Activated CD4-positive, alpha-beta T cell treated with anti-CD3 and anti-CD28 coated beads, Interleukin-10, Interleukin-2, amounts not matched to agents 100 ng/mL and 50 ng/mL, durations not matched to agents 16 hours and 8 hours (primary cell): Measurements from ENCODE around the gene NTRK2.
"Not testable (repeated sequence)": the region's sequence is repeated elsewhere in the genome, so short reads cannot be mapped to it uniquely, and the experiment has no call there.

Source experiments
- DNase-seq: peaks from one replicate; pipeline ENCODE4 v3.0.0-alpha.2; 2020

NTRK2 gene

DNA sequence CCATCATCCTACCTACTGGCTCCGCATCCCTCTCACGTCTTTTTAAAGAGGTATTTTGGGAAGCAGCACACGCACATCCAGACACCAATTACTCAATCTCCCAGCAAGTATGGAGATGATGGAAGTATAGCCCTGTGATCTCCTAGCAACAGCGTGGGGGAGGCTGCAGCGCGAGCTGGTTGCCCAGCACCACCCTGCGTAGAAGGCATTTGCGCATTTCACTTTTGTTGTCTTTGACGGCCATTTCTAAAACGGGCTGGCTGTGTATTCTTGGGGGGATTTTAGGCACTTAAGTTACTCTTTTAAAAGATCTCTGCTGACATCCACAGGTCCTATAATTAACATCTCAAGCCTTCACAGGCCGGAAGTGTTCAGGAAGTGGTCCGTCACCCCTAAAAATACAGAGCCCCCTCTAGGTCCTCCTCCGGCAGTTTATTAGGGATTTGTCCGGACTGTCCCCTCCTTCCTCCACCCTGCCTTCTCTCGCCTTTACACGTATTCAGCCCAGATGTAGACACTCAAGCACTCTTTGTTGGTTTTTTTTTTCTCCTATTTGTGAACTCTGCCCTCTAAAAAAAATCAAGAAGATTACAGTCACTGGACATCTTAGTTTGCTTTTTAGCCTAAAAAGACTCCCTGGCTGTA lies 371.4 kb downstream of the NTRK2 start:
- DNase-seq: no peak

DNA sequence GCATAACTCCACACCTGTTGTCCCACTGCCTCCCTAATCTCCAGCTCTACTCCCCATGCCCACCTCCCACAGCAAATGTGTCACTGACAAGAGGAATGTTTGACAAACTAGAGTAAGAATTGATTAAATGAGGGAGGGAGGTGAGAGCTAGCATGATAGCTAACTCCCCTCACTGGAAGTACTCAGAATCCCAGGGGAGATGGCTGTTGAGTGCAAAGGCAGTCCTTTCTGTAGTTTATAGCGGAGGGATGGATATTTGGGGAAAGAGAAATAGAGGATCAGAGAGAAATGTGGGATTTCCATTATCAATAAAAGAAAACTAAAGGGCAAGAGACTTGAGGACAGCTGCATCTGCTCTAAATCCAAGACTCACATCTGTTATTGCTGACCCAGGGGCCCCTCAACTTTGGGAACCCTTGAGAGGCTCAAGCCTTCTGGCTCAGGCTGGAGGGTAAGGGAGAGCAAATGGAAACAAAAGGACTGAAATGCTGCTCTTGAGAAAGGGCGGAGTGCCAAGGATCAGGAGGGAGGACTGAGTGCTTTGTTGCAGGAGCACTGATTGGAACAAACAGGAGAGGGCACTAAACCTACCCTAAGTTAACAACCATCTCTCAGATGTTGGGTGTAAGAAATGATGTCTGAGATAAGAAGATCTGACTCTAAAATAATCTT lies 372.1 kb downstream of the NTRK2 start:
- no peak for DNase-seq

DNA sequence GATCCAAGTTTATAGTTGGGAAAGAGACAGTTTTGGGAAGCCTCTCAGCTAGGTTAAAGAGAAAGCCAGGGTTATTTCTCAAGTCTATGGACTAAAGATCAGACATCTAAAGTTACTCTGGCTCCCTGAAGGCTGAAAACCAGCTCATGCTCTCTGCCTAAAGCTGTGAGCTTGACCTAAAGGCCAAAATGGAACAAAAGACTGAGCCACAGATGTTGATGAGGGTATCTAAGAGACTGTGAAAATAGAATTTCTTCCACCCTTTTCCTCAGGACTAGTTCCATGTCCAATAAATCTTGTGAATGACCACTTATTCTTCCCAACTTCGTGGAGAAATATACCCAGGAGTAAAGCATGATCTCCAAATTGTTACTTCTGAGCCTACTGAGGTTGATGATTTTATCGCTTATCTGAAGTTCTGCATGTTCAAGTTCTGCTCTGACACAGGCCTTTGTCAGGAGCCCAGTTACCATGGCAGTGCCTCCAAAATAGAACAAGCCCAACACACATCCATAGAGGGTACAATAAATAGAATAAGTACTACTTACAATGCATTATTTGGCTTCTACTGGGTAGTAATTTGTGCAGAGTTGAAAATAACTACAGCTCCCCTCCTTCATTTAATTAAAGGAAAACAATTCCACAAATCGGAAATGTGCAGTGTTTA lies 373.6 kb downstream of the NTRK2 start:
- DNase-seq: no peak

DNA sequence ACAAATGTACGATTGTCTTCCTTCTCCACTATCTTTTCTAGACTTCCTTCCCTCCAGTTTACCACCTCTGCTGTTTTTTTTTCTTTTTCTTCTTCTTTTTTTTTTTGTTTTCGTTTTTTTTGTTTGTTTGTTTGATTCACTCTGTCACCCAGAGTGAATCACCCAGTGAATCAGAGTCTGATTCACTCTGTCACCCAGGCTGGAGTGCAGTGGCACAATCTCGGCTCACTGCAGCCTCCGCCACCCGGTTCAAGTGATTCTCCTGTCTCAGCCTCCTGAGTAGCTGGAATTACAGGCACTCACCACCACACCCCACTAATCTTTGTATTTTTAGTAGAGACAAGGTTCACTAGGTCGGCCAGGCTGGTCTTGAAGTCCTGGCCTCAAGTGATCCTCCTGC lies 375.7 kb downstream of the NTRK2 start:
- DNase-seq: no peak

DNA sequence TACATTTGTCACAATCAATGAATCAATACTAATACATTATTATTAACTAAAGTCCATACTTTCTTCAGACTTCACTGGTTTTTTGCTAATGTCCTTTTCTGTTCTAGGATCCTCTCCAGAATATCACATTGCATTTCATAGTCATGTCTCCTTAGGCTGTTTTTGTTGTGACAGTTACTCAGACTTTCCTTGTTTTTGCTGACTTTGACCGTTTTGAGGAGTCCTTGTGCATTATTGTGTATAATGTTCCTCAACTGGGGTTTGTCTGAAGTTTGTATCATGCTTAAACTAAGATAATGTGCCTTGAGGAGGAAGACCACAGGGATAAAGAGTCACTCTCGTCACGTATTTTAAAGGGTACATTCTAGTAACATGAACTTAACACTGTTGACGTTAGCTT lies 376.9 kb downstream of the NTRK2 start:
- no peak for DNase-seq

DNA sequence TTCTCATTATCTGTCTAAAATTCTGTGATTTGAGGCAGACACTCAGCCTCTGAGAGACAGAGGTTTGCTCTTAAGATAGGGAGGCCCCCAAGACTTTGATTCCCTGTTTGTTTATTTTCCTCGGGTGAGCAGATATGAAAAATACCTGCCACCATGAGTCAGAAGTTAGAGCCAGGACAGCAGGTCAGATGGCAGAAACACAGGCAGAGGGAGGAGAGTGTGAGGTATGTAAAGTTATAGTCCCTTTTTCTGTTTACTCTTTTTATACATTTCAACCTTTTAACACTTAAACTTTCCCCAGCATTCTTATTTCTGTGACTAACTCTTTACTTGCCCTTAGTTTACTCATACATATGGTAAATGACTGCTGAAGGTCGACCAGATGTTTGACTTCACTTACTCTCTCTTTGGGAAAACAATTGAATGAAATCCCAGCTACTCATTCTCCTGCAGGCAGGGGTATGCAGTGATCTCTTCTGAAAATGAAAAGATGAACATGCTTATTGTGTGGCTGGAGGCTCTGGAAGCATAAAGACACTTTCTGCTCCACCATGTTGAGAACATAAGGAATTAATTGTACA lies 383.8 kb downstream of the NTRK2 start:
- DNase-seq: no peak

DNA sequence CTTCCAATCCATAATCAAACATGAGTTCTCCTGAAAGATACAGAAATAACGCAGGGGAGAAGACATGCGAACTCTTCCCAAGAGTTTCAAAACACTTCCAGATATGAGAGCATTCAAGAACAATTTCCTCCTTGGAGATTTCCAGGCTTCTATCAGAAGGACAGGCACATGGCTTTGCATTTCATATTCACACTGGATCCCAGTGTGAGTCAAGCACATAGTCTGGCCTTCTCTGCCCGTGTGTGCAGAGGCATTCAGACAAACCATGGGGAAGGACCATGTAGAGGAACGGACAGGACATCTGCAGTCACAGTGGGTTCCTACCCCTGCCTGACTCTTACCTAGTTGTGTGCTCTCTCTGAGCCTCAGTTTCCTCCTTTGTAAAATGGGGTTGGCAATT lies 384.5 kb downstream of the NTRK2 start:
- DNase-seq: no peak

DNA sequence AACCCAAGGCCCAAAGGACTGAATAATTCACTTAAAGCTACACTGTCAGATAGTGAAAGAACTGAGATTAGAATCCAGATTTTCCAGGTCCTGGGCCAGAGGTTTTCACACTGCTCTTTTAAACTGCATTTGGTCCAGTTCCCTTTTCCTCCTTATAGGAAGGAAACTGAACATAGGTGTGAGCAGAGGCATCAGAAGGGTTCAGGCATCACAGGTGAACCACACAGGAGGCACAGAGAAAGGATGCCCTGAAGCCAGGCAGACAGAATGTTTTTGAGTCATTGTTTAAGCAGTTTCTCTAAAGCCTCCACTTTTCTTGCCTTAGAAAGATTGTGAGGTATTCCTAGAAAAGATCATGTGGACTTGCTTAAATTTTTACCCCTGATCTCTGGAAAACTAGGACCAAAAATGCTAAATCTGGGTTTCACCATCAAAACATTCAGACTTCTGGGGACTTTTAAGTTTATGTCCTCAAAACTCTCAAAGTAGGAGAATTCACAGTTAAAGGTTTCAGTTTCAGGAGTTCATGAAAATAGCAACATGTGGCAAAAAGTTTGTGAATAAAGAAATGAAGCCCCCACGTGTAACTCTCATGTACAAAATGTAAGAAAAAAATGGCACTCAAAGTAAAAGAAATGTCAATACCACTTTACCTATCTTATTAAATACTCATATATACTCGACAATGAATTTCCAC lies 386.1 kb downstream of the NTRK2 start:
- DNase-seq: no peak

DNA sequence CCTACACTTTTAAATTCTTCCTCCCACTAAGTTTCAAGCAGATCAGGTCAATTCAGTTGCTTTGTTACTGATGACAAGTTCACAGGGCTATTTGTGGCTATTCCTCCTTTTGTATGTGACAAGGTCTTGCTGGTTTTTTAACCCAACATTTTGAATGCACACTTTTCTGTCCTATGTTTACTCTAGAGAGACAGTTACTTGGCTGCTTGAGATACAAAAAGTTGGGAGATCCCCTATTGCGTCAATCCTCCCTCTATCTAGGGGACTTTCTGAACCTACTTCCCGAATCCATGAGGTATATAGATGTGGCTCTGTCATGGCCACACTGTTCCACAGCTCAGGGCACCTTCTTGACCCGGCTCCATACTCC lies 386.7 kb downstream of the NTRK2 start:
- DNase-seq: no peak

DNA sequence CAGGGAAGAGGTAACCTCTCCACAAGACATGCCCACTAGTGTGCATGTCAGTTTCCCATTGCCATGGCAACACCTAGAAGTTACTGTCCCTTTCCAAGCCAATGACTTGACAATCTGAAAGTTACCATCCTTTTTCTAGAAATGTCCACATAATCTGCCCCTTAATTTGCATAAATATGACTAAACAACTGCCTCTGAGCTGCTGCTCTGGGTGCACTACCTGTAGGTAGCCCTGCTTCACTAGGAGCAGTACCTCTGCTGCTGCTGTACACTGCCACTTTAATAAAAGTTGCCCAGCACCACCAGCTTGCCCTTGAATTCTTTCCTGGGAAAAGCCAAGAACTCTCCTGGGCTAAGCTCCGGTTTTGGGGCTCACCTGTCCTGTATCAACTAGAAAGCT lies 392.4 kb downstream of the NTRK2 start:
- no peak for DNase-seq

DNA sequence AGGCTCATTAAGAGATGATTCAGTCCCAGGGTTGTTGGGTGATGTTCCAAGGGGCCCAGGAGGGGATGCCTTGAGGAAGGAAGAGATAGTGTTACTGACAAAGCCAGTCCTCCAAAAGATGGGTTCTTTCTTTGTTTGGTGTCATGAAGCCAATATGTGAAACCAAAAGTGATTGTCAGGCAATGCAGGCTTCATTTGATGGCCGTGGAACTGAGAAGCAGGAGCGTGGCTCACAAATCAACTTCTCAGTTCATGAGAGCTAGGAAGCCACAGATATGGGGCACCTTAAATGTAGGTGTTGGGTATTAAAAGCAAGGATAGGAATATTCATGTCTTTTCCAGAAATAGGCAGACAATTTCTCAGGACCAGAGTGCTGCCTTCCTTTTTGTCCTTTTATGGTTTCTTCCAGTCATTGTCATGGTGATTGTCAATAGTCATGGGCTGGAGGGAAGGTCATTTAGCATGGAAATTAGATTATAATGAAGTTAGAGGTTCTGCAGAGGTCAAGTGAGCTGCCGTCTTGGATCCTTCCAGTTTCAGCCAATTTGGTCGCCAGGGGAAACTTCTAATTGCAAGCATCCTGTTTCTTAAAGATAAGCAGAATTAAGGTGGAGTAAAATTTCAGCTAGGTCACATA lies 393.0 kb downstream of the NTRK2 start:
- DNase-seq: no peak

DNA sequence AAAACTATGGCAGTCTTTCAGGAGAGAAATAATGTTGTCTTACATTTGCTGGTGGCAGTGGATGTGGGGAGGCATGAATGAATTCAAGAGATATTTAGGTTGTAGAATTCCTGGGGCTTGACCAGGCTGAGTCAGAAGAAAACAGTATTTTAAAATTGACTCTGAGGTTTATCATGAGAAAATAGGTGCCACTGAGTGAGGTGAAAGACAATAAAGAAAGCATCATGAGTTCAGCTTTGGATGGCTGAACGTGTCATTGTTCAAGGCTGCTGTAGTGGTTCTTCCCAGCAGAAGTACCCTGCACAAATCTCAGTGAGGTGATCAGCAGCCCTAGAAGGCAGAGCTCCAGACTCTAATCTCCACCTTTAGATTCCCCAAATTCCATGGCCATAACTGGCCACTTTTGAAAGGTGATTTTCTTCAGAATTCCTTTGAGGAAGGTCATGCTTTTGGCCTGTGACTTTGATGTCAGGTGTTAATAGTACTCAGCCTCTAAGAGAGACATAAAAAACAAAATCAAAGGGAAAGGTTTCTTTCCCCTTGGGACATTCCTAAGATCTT lies 395.4 kb downstream of the NTRK2 start:
- no peak for DNase-seq

DNA sequence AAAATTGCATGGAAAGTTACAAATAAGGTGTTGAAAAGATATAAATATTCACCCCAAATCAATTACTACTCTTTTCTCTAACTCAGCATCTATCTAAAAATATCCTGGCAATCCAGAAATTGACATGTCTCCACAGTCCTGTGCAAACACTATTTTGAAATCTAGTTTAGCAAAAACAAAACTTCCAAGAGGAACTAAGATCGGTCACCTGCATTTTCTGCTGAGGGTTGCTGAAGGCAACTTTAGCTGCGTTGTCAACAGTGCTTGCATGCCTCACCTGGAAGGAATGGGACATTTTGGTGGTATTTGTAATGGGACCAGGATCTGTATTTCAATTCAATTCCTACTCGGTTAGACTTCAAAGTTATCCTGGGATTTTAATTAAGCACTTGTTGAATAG lies 398.3 kb downstream of the NTRK2 start:
- DNase-seq: no peak

DNA sequence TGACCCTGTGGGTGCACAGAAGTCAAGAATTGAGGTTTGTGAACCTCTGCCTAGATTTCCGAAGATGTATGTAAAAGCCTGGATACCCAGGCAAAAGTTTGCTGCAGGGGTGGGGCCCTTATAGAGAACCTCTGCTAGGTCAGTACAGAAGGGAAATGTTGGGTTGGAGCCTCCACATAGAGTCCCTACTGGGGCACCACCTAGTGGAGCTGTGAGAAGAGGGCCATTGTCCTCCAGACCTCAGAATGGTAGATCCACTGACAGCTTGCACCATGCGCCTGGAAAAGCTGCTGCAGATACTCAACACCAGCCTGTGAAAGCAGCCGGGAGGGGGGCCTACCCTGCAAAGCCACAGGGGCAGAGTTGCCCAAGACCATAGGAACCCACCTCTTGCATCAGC lies 399.9 kb downstream of the NTRK2 start:
- DNase-seq: not testable (repeated sequence)
